Nephron (organoid): ENCODE data around the gene FHAD1.
"Not testable (repeated sequence)": the region's sequence is repeated elsewhere in the genome, so short reads cannot be mapped to it uniquely, and the experiment has no call there.

ENCODE experiments used
- H3K27ac Mint-ChIP-seq, 3 experiments: 2 replicates each; pipeline ENCODE4 v1.8.0; 2020; ENCODE audit warnings: mixed read lengths in 3 of 3, mild to moderate bottlenecking in 2 of 3, moderate library complexity in 1 of 3
- H3K27me3 Mint-ChIP-seq: 2 replicates; pipeline ENCODE4 v1.8.0; 2021; ENCODE audit warnings: low read depth, mild to moderate bottlenecking, moderate library complexity, mixed read lengths
- H3K36me3 Mint-ChIP-seq: 2 replicates; pipeline ENCODE4 v1.8.0; 2020; ENCODE audit warnings: low read depth, mixed read lengths
- H3K4me1 Mint-ChIP-seq: 2 replicates; pipeline ENCODE4 v1.8.0; 2020; ENCODE audit warnings: mixed read lengths
- H3K4me3 Mint-ChIP-seq, 3 experiments: 2 replicates each; pipeline ENCODE4 v1.8.0; 2020; ENCODE audit warnings: mild to moderate bottlenecking in 3 of 3, mixed read lengths in 3 of 3, moderate library complexity in 2 of 3
- H3K9me3 Mint-ChIP-seq: 2 replicates; pipeline ENCODE4 v1.8.0; 2020; ENCODE audit warnings: mixed read lengths
- TF ChIP-seq, protein P1 (sequence below), 3 experiments: fragments of 200-600 bp; sonication (generic); IDR thresholded peaks; one replicate each; pipeline ENCODE4 v1.5.0; 2021; ENCODE audit warnings: antibody characterized with exemption in 3 of 3; ENCODE audit not compliant: unreplicated experiment in 3 of 3

Gene FHAD1

DNA sequence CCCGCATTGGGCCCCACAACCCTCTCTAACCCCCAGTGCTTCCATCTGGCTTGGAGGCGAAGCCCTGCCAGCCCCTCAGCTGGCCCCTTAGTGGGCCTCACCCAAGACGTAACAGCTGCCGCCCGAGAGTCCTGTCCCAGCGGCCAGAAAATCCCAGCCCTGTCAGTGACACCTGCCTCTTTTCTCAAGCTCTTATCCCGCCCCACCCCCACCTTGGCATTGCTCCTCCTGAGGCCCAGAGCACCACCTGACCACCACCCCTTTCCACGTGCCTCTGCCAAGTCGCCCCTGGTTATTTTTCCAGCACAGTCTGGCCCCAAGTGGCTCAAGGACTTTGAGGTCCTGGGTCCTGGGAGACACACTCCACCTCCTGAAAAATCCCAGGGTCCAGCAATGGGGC is 185.3 kb downstream of the FHAD1 start:
- Mint-ChIP-seq H3K27ac (peak overlapping the region in 2 of 3 experiments; percentile 37 to 89), H3K4me3 (peak overlapping the region in 2 of 3 experiments; percentile 14 to 19), H3K36me3 (no peaks in the 10 kb centered on the region), H3K4me1 (peaks cover 16% of the 10 kb centered on the region), H3K27me3 (peaks cover 10% of the 10 kb centered on the region), H3K9me3 (no peaks in the 10 kb centered on the region)
- TF ChIP-seq, protein P1, sequence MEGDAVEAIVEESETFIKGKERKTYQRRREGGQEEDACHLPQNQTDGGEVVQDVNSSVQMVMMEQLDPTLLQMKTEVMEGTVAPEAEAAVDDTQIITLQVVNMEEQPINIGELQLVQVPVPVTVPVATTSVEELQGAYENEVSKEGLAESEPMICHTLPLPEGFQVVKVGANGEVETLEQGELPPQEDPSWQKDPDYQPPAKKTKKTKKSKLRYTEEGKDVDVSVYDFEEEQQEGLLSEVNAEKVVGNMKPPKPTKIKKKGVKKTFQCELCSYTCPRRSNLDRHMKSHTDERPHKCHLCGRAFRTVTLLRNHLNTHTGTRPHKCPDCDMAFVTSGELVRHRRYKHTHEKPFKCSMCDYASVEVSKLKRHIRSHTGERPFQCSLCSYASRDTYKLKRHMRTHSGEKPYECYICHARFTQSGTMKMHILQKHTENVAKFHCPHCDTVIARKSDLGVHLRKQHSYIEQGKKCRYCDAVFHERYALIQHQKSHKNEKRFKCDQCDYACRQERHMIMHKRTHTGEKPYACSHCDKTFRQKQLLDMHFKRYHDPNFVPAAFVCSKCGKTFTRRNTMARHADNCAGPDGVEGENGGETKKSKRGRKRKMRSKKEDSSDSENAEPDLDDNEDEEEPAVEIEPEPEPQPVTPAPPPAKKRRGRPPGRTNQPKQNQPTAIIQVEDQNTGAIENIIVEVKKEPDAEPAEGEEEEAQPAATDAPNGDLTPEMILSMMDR (IDR thresholded peaks at IDR 0.05; ENCODE audit: unreplicated experiment in 3 of 3) = no peak

DNA sequence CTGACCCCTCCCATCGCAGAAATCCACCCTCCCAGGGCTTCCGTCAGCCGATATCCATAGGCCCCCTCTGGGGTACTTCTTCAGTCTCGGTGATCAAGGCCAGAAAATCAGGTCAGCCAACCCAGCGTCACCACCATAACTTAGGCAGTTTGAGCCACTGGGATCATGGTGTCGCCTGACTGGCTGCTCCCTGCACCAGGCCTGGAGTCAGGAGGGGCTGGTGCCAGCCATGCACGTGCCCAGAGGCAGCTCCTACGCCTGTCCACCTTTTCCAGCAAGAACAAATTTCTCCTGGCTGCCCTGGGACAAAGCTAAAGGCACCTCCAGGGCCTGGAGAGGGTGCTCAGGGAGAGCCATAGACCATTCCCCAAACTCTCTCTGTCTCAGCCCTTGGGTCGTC is 186.4 kb downstream of the FHAD1 start:
- Mint-ChIP-seq H3K27me3 (peaks cover 8% of the 10 kb centered on the region), H3K36me3 (no peaks in the 10 kb centered on the region), H3K27ac (no peak overlapping the region), H3K4me1 (peaks cover 11% of the 10 kb centered on the region), H3K4me3 (no peak overlapping the region), H3K9me3 (no peaks in the 10 kb centered on the region)
- TF ChIP-seq, protein P1 (IDR thresholded peaks at IDR 0.05; ENCODE audit: unreplicated experiment in 3 of 3) = no peak

DNA sequence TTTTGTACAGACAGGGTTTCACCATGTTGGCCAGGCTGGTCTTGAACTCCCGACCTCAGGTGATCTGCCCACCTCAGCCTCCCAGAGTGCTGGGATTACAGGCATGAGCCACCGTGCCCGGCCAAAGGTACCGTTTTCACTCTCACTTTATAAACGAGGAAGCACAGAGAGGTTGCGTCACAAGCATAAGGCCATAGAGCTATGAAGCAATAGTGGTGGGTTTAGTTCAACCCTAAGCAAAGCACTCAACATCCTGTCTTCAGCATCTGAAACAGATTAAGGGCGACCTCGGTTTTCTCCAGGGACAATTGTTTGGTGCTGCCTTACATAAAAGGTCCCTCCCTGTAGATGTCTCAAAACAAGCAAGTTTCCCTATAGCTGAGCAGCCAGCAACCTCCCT is 187.7 kb downstream of the FHAD1 start:
- H3K4me1 Mint-ChIP-seq = peaks cover 11% of the 10 kb centered on the region
- H3K4me3 Mint-ChIP-seq, H3K27me3 Mint-ChIP-seq, H3K27ac Mint-ChIP-seq, H3K36me3 Mint-ChIP-seq, H3K9me3 Mint-ChIP-seq: not testable (repeated sequence)

DNA sequence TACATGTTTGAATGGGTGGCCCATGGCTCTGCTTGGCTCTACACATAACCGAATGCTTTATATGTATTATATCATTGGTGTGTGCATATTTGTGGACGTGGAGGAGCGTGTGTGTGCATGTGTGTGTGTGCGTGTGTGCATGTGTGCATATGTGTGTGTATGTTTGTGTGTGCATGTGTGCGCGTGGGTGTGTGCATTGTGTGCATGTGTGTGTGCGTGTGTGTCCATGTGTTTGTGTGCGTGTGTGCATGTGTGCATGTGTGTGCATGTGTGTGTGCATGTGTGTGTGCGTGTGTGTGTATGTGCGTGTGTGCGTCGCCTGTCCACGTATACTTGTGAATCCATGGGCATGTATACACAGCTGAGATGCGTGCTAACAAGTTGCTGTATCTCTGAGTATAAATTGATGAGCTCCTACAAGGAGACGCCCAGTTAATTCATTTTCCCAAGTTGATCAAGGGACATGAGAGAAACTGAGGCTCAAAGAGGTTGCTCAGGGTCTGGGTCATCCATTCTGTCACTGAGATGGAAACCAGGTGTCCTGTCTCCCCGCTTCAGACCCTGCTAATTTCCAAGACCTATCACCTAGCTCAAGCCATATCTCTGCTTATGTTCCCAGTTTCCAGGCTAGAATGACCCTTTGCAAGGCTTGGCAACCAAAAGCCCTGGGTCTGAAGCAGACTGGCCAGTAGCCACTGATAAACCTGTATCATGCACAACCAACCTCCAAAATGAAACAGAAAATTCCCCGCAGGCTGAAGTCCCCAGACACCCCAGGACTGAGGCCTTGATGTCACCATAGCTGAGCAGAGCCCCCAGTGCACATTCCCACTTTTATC is 188.4 kb downstream of the FHAD1 start:
- Mint-ChIP-seq H3K4me3 (no peak overlapping the region), H3K27ac (no peak overlapping the region), H3K36me3 (no peaks in the 10 kb centered on the region), H3K4me1 (peaks cover 11% of the 10 kb centered on the region), H3K27me3 (peaks cover 7% of the 10 kb centered on the region), H3K9me3 (no peaks in the 10 kb centered on the region)
- TF ChIP-seq, protein P1 (IDR thresholded peaks at IDR 0.05; ENCODE audit: unreplicated experiment in 3 of 3) = no peak

DNA sequence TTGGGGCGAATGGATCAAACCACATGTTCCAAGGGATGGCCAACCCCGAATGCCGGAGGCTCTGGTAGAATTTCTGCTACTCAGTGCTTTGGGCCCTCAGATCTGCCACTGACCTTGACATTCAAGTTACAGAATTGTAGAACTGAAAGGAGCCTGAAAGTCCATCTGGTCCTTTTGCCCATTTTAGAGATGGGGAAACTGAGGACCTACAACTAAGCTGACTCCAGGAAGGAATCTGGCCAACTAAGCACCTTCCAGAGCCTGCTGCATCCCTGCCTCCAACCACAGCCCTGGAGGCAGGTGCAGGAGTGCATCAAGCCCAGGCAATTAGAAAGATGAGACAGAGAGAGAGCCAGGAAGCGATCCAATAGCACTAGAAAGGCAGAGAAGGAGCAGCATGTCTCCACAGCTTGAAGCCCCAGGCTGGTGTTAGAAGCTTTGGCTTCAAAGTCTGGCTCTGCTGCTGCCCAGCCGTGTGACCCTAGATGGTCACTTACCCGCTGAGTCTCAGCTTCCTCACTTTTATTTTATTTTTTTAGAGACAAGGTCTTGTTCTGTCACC is 189.9 kb downstream of the FHAD1 start:
- peaks cover 7% of the 10 kb centered on the region for H3K27me3 Mint-ChIP-seq
- H3K4me1 Mint-ChIP-seq = peaks cover 10% of the 10 kb centered on the region
- no peak overlapping the region for H3K27ac Mint-ChIP-seq
- no peaks in the 10 kb centered on the region for H3K36me3 Mint-ChIP-seq
- no peaks in the 10 kb centered on the region for H3K9me3 Mint-ChIP-seq
- no peak overlapping the region for H3K4me3 Mint-ChIP-seq
- TF ChIP-seq, protein P1 (IDR thresholded peaks at IDR 0.05; ENCODE audit: unreplicated experiment in 3 of 3) = no peak

DNA sequence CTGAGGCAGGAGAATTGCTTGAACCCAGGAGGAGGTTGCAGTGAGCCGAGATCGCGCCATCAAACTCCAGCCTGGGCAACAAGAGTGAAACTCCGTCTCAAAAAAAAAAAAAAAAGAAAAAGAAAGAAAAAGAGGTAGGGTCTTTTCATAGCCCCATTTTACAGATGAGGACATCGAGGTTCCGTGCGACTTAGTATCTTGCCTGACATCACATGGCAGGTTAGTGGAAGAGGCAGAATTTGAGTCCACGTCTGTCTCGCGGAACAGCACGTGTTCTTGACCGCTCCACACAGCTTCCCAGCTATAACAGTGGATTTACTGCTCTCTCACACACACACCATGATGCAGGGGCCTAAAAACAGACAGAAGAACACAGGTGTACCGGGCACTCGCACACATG is 192.3 kb downstream of the FHAD1 start:
- Mint-ChIP-seq H3K9me3 (no peaks in the 10 kb centered on the region), H3K4me3 (no peak overlapping the region), H3K27ac (no peak overlapping the region), H3K36me3 (no peaks in the 10 kb centered on the region), H3K4me1 (peaks cover 9% of the 10 kb centered on the region), H3K27me3 (peaks cover 8% of the 10 kb centered on the region)
- TF ChIP-seq, protein P1 (IDR thresholded peaks at IDR 0.05; ENCODE audit: unreplicated experiment in 3 of 3) = no peak
